CD4-positive, alpha-beta T cell treated with Interleukin-15 for 4 hours (primary cell): ENCODE results near the gene SPCS3.
"Not testable (repeated sequence)": the region's sequence is repeated elsewhere in the genome, so short reads cannot be mapped to it uniquely, and the experiment has no call there.

Source experiments
- DNase-seq: peaks from one replicate; pipeline ENCODE4 v3.0.0-alpha.2; 2020; ENCODE audit warnings: low spot score

SPCS3 gene

DNA sequence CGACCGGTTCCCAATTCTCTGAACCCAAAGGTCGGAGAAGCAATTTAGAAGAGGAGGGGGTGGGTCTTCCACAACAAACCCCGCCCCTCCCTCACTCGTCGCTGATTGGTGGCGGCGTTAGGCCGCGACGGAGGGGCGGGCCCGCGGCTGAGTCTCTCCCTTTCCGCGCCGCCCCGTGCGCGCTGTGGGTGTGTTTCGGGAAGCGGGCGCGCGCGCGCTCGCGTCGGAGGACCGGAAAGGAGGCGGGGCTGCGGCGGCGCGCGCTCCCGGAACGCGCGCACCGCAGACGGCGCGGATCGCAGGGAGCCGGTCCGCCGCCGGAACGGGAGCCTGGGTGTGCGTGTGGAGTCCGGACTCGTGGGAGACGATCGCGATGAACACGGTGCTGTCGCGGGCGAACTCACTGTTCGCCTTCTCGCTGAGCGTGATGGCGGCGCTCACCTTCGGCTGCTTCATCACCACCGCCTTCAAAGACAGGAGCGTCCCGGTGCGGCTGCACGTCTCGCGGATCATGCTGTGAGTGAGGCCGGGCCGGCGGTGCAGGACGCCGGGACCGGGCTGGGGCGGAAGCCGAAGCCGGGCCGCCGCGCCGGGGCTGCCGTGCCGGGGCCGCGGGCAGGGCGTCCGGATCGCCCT, at the start of gene SPCS3:
Gene SPCS3, plus strand, starts transcription at position 263 of the 636 bp plus-strand sequence. Its CDS starts 111 bp downstream, at position 374.
- peak; percentile 94 for DNase-seq

DNA sequence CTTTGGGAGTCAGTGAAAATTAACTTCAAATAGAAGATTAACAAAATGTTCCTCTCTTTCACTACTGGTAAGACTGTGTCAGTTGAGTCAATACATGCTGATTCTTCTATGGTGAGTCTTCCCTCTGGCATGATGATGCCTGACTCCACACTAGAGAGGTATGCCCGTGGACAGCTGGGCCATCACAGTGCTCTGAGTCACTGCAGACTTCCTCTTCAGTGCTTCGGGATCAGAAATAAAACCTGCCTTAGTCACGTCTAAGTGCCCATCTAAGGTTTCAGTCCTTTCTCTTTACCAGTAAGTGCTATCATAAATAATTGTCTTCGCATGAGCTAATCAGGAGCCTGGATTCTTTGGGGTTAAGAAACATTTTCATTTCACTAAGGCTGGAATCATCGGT, 49.1 kb upstream of the SPCS3 start:
- DNase-seq = no peak

DNA sequence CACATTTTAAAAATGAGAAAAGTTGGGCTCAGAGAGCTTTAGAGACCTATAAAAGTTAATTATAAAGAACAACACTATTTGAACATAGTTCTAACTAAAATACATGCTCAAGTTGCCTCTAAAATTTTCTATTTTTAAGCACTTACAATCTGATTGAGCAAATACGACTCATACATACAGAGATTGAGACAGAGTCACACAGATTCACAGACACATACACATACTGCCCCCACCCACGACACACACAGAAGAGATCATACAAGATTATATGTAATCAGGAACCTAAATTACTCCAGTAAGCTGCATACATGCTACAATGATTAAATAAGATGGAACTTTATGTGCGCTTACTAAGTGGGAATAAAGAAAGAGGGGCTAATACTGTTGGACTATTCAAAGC, 48.0 kb upstream of the SPCS3 start:
- no peak for DNase-seq

DNA sequence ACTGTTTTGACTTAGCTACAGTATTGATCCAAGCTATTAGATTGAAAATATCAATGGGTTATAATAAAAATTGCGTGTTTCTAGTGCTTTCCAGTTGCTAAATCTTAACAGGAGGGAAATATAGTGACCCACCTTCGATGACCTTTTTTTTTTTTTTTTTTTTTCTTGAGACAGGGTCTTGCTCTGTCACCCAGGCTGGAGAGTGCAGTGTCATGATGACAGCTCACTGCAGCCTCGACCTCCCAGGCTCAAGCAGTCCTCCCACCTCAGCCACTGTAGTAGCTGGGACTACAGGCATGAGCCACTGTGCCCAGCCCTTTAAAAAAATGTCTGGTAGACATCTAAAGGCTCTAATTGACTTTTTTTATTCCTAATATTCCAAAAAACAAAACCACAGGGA, 47.0 kb upstream of the SPCS3 start:
- DNase-seq = no peak

DNA sequence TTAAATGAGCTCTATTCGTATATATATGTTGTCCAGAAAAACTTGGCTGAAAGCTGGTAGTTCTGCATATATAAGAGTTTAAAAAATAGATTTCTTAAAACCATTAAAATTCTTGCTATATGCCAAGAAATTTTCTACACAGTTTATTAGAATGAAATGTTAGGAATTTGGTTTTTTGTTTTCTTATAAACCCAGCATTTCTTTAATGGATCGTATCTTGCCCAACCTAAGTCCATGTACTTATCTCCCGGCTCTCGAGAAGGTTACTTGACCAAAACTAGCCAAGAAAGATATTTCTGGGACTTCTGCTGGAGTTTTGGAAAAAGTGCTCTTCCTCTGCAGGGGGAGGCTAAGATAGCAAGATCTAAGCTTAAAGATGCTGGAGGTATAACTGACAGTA, 46.0 kb upstream of the SPCS3 start:
- no peak for DNase-seq

DNA sequence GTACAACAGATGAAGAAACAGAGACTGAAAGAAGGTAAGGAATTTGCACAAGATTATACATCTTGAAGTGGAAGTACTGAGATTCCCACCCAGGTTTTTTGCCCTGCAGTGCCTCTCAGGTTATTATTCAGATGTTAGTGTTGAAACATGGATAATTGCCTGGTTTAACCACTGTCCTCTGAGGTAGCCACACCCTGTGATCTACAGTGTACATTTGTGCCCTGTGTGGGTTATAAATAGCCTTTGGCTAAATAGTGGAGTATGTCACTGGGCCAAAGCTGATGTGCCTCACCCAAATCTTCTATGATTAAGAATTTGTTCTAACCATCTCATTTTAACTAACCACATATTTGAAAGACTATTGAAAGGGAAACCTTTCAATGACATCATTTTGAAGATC, 45.3 kb upstream of the SPCS3 start:
- DNase-seq = no peak

DNA sequence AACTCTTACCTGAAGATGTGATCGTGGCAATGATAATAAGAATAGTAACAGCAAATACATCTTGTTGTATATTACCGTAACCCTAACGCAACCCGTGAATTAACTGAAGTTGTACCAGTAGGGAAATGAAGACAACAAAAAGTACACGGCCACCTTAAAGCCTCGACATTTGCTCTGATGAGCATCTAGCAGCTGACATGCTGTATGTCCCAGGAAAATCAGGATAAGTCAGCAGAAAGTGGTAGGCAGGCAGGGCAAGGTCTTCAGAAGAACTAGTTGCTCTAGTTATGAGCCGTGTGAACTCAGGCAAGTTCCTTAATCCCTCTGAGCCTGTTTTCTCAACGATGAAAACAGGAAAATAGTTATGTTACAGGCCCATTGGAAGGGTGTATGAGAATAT, 43.1 kb upstream of the SPCS3 start:
- DNase-seq = no peak

DNA sequence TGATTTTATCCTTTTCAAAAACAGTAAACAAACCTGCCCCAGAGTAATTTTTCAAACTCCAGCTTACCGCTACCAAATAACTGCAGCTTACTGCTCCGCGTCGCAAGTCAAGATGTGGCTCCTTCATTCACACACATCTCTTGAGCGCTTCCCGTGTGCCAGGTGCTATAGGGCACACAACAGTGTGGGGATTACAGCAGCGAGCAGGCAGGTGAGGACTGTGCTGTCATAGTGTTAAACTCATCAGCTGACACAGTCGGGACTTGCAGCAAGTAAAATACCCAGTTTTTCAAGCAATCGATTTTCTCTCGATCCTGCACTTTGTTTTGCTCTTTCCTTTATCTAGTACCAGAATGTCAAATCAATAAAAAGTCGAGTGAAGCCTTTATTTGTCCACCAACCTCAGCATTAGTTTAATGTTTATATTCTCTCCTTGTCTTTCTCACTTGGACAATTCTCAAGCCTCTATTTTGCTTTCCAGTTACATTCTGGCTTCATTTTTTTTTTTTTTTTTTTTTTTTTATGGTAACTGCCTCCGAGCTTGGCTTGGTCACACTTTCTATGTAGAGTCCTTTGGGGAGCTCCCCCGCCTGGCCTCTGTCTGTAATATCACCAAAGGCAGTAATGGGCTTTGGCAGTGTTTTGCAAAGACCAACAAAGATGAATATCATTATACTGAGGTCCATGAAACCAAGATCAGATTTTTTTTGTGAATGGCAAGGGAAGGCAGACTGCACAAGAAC, 42.4 kb upstream of the SPCS3 start:
- DNase-seq = peak; percentile 6

DNA sequence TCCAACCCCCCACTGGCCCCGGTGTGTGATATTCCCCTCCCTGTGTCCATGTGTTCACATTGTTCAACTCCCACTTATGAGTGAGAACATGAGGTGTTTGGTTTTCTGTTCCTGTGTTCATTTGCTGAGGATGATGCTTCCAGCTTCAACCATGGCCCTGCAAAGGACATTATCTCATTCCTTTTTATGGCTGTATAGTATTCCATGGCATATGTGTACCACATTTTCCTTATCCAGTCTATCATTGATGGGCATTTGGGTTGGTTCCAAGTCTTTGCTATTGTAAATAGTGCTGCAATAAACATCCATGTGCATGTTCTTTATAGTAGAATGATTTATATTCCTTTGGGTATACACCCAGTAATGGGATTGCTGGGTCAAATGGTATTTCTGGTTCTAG, 40.2 kb upstream of the SPCS3 start:
- DNase-seq = not testable (repeated sequence)

DNA sequence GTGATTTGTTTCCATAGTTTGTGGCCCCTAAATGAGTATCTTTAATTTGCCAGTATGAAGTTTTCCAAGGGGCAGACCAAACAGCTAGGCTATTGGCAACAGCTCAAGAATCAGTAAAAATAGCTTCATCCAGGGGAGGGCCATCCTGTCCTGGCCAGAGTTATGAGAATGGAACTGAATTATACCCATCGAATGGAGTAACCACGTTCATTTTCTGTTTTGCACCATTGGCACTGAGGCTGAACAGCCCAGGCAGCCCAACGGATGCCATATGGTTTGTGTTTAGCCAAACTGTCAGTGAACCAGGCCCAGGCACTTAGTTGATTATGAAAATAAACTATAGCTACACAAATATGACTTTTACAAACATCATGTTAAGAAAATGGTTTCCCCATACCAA, 33.0 kb upstream of the SPCS3 start:
- DNase-seq = no peak

DNA sequence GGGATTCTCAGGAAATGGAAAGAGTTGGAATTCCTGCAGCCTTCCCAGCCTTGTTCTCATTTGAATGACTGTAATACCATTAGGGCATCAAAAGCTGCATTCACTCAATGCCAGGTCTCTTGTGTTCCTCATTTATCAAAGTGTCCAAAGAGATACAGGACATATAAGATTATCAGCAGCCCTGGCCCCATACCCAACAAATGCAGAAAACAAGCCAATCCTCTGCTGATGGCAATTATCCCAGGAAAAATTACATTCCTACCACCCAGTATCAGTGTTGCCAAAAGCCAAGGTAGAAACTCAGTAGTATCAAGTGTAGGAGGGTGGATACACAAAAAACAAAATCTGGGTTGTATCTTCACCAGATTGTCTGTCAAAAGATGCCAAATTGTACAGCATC, 32.2 kb upstream of the SPCS3 start:
- no peak for DNase-seq

DNA sequence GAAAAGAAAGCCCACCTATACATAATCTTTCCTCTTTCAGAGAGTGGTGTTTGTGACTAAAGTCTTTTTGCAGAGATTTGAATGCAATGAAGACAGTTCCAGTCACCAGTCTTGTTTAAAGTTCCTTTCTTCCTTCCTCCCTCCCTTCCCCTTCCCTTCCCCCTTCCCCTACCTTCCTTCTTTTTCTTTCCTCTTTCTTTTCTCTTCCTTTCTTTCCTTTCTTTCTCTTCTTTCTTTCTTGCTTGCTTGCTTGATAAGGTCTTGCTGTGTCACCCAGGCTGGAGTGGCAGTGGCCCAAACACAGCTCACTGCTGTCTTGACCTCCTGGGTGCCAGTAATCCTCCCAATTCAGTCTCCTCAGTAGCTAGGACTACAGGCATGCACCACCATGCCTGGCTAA, 31.7 kb upstream of the SPCS3 start:
- DNase-seq = no peak

DNA sequence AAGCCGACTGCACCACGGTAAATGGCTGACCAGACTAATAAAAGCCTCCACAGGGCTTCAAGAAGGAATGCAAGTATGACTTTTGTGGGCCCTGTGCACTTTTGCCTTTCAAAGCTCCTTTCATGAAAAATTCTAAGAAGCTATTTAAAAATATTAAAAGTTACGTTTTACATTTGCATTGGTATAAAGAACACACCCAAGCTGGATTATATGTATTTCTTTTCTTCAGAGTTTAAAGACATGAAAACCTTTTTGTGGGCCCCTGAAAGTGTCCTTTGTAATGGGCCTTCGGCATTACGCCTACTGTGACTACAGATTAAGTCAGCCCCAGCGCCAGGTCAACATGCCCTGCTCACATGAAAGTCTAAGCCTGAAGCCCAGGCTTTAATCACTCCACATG, 30.2 kb upstream of the SPCS3 start:
- no peak for DNase-seq

DNA sequence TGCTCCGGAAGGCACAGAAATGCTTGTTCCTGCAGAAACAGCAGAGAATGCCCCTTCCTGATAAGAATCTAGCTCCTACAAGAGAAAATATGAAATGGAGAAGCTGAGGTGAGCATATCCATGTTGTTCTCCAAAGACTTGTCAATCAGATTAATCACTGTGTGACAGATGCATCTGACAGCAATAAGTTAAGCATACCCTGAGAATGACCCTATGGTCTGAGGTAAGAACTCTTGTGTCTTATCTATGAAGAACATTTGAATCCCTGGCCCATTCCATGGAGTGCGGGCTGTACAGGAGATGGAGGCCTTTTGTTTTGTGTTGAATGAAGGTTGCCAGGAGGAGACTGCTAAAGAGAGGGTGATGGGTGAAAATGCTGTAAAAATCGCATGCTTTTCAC, 29.2 kb upstream of the SPCS3 start:
- DNase-seq = no peak

DNA sequence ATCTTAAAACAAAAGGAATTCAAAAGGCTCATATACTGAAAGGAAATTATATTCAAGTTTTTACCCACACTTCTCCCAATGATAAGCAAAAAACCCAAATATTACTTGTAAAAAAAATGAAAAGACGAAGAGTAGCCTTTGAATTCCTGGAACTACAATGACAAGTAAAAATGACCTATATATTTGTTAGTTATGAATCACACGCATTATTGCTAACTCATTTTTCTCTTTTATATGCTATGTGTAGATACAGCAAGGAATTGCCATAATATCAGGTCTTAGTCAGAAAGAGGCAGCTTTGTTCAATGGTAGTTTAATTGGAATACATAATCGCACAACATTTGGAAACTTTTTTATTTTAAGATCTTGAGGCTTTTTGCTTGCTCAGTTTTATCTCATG, 28.0 kb upstream of the SPCS3 start:
- DNase-seq = no peak

DNA sequence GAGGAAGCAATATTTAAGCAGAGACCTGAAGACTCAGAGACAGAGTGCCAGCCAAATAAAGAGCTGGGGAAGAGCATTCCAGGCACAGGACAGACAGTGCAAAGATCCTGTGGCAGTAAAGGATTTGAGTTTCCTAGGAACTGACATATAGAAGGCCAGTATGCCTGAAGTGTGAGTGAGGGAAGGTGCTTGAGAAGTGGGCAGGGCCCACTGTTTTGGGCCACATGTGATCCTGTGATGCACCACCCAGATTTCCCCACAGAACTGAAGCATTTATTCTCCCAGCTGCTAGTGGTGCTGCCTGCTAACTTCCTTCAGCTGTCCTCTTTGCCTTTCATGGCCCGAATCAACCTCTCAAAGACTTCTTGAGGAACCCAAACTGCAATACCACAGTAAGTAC, 26.8 kb upstream of the SPCS3 start:
- DNase-seq = no peak

DNA sequence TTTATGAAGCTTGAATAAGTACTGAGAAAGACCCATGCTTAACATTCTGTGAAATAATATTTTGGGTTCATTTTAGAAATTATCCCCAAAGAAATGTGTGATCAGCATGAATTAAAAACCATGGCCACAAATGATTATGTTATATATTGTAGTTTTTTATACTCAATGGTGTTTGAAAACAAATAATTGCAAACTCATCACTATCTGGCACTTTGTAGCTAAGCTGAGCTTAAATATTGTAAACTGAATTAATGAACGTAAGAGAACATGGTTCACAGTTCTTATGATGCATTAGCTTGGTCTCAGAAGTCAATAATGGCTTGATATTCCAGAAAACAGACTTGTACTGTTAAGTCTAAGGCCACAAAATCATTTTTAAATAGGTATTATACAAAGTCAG, 26.1 kb upstream of the SPCS3 start:
- DNase-seq = no peak

DNA sequence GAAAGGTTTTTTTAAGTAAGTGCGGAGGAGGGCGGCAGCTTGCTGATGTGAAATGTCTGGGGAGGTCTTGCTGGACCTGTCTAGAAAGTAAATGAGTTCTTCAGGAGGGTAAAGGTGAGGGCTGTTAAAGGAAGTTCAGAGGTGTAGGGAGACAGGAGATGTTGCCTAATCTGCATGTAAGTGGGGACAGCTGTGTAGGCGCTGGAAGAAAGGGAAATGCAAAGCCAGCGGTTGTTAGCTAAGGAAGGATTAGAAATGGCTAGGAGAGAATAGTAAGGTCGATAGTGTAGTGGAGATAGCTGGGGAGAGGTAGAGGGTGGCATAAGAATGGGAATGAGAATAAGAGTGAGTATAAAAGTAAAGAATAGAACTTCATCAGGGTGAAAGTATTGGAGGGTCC, 23.9 kb upstream of the SPCS3 start:
- not testable (repeated sequence) for DNase-seq

DNA sequence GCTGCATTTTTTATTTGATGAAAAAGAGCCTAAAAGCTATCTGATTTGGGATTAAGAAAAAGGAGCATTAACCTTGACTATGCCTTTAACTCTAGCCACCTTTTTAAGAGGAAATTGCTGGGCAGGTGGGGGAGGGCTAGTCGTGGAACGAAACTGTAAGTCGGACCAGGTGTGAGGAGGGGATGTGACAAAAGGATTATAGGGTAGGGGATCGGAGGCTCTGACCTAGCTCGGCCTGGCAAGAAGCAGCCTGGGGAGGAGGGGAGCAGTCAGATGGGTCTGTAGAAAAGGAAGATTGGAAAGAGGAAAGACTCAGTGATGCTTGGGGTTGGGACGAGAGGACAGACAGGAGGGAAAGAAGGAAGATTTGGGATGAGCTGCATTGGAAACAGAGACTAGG, 21.1 kb upstream of the SPCS3 start:
- DNase-seq = no peak

DNA sequence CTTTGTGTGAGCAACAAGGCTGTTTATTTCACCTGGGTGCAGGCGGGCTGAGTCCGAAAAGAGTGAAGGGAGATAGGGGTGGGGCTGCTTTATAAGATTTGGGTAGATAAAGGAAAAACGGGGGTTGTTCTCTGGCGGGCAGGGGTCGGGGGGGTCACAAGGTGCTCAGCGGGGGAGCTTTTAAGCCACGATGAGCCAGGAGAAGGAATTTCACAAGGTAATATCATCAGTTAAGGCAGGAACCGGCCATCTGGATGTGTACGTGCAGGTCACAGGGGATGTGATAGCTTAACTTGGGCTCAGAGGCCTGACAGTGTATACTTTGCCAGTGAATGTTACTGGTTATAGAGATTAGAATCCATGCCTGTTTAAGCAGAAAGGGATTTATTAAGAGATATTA, 19.7 kb upstream of the SPCS3 start:
- no peak for DNase-seq

DNA sequence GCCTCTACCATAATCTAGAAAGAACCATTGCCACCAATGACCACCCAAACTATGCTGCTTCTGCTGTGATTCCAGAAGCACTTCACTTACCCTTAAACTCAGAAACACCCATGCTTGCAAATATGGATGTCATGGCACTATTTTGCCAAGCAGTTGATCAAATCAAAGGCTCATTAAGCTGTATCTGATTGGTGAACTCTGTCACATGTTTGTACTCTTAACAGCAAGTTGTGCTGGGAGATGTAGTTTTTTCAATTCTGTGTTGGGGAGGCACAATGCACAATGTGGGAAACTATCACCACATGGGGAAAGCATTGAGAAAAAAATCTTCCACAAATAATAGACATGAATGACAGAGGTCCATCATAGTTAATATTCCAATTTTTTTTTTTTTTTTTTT, 19.2 kb upstream of the SPCS3 start:
- no peak for DNase-seq

DNA sequence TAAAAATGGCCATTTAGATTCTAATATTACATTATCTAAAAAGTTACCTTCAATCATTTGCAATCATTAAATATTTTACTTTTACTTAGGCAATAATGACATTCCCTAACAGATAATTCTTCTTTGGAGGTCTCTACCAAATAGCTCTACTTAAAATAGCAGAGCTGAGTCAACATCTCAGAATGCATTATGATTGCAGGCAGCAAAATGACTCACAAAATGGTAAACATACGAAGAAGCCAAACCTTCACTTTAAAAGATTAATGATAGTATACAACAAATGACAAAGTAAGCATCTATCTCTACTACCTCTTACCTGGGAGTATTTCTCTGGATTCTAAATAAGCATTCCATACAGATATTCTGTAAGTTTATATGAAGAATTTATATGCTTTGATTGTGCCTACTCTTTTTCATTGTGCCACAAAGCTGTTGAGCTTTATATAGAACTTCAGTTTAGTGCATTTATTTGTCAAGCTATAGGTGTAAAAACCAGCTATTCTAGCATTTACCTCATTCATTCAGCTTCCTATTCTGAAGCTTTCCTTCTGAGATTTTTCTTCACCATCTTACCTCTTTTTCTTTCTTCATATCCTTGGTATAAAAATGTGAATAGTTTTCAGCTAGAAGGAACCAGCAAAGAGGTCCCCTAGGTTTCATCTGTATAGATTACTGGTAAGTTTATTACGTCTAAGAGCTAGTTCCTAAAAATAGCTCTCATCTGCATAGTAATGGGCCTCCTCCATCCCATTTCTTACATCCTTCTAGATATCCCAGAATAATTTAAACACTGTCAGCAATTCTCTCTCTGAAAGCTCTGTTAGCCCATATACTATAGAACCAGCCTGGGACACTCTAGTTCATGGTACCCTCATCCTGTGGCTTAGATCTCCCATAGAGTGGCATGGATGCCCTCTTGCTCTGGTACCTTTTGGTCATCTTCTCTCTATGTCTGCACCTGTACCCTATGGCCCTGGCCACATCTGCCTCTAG, 17.2 kb upstream of the SPCS3 start:
- no peak for DNase-seq

DNA sequence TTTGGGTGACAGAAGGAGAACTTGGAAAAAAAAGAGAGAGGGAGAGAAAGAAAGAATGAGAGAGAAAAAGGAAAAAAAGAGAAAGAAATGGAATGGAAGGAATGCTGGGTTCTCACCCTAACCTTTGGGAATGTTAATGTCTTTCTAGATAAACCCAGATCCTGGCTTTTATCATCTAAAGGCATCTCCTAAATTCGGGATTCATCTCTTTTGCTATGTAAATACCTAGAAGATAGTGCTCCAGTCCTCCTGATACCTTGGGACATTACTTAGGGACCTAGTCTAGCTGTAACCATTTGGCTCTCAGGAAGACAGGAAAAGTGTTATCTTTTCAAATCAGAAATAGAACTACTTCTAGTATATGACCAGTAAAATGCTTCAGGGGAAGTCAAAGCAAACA, 15.8 kb upstream of the SPCS3 start:
- DNase-seq = no peak
